Transverse colon (tissue), 3 donors: Measurements from ENCODE around the gene OGG1.
"Not testable (repeated sequence)": the region's sequence is repeated elsewhere in the genome, so short reads cannot be mapped to it uniquely, and the experiment has no call there.

ENCODE experiments used
- CTCF ChIP-seq, 5 experiments: fragments of 200-600 bp in 3 of 5; fragments of 450-650 bp in 2 of 5; sonication (generic) in 3 of 5; IDR thresholded peaks; 1 replicate in 2 of 5; 2 replicates in 3 of 5; pipeline ENCODE4 v1.5.1; 2016 to 2017; ENCODE audit warnings: antibody characterized with exemption in 5 of 5, inconsistent platforms in 3 of 5, mild to moderate bottlenecking in 2 of 5, moderate library complexity in 1 of 5
- POLR2A ChIP-seq: fragments of 450-650 bp; IDR thresholded peaks from one replicate; pipeline ENCODE4 v1.6.1; 2016; ENCODE audit warnings: antibody characterized with exemption, mild to moderate bottlenecking, moderate library complexity

DNA sequence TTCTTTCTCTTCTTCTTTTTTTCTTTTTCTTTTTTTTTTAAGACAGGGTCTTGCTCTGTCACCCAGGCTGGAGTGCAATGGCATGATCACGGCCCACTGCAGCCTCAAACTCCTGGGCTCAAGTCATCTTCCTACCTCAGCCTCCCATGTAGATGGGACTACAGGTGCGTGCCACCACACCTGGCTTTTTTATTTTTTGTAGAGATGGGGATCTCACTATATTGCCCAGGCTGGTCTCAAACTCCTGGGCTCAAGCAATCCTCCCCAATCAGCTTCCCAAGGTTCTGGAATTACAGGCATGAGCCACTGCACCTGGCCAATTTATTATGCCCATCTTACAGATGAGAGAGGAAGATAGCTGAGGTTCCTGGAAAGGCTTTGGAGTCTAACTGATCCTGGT, 21.3 kb downstream of the OGG1 start:
- not testable (repeated sequence) for TF ChIP-seq CTCF (IDR thresholded peaks at IDR 0.05); POLR2A
